Amniotic epithelial cell (primary cell): ENCODE measurements around the gene MBOAT2.

Source experiments
- DNase-seq: peaks from one replicate; pipeline ENCODE4 v3.0.0-alpha.2; 2010; ENCODE audit warnings: low read depth

The MBOAT2 gene

GRCh38 chr2:8821276-8822217 lies 181.9 kb downstream of the MBOAT2 start:
- DNase-seq = peak; percentile 96

- no peak for DNase-seq
Measured at GRCh38 chr2:8819948-8820347, 183.5 kb downstream of the MBOAT2 start.

- no peak for DNase-seq
Measured at GRCh38 chr2:8819194-8819593, 184.3 kb downstream of the MBOAT2 start.

- DNase-seq = no peak
Measured at GRCh38 chr2:8817221-8817620, 186.3 kb downstream of the MBOAT2 start.

GRCh38 chr2:8806885-8807704 lies 196.4 kb downstream of the MBOAT2 start:
- DNase-seq = no peak

GRCh38 chr2:8805278-8806210 lies 197.9 kb downstream of the MBOAT2 start:
- DNase-seq = peak; percentile 20

GRCh38 chr2:8803658-8804379 lies 199.7 kb downstream of the MBOAT2 start:
- DNase-seq = peak; percentile 94

GRCh38 chr2:8802741-8803140 lies 200.7 kb downstream of the MBOAT2 start:
- no peak for DNase-seq
